NOMO-1 treated with dmso at 0.1 percent for 144 hours (cell line): ENCODE results near the gene FBXW7.
A peak's percentile ranks its signal among the peaks of the same experiment; 100 is the strongest.

Experiments
- DNase-seq: peaks from one replicate; lab custom pipeline; 2025; ENCODE audit not compliant: unreplicated experiment; lab: John Stamatoyannopoulos, UW

The FBXW7 gene

DNA sequence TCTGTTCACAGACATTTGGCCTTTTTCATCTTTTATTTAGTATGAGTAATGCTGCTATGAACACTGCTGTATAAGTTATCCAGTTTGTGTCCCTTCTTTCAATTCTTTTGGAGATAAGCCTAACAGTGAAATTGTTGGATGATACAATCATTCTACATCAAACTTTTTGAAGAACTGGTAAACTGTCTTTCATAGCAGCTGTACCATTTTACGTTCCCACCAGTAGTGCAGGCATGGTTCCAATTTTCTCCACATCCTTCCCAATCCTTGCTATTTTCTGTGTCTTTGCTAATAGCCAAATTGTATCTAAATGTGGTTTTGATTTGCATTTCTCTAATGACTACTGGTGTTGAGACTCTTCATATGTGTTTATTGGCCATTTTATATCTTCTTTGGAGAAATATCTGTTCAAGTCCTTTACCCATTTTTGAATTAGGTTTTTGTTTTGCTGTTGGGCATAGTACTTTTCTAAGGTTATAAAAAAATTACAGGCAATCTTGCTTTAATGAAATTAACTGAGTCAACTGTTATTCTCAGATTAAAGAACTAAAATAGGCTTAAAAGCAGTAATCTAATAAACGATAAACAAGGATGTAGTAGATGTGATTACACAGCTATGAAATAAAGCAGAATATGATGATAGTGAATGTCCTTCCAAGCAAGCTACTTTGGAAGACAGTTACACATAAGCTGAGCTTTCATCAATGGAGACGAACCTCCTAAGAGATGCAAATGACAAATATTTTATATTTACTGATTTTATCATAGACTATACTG, 57.2 kb downstream of the FBXW7 start:
- no peak for DNase-seq

DNA sequence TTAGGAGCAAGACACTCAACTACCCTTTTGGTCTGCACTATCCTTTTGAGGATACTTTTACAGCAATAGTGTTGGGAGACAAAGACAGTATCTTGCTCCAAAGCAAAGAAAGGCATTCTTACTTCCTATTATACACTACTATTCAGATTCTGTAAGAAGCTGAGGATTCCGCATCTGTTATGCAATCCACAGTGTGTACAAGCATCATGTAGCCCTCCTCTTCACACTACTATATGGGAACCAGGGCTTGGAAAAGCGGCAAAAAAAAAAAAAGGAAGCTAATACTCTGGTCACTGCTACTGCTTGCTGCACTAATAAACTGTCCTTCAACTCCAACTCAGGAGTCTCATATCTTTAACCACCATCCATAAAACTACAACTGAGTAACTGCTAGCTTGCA, 59.1 kb downstream of the FBXW7 start:
- no peak for DNase-seq

DNA sequence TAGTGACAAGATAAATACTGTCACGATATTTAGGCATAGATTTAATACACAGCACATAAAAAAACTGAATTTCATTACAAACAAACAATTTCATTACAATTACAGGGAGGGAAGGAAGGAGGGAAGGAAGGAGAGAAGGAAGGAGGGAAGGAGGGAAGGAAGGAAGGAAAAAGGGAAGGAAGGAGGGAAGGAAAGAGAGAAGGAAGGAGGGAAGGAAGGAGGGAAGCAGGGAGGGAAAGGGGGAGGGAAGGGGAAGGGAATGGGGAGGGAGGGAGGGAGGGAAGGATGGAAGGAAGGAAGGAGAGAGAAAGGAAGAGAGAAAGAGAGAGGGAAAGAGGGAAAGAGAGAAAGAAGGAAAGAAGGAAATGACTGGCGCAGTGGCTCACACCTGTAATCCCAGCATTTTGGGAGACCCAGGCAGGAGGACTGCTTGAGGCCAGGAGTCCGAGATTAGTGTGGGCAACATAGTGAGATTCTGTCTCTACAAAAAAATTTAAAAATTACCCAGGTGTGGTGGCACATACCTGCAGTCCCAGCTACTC, 64.6 kb downstream of the FBXW7 start:
- no peak for DNase-seq

DNA sequence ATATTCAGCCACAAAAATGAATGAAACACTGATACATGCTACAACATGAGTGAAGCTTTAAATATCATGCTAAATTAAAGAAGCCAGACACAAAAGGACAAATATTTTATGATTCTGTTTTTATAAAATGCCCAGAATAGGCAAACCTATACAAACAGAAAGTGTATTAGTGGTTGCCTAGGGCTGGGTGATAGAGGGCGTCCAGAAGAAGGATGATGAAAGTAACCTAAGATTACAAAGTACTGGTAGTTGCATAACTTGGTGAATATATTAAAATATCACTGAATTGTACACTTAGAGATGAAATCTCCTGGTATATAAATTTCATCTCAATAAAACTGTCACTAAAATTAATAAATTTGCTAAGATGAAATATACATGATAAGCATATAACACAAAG, 67.5 kb downstream of the FBXW7 start:
- DNase-seq: no peak

DNA sequence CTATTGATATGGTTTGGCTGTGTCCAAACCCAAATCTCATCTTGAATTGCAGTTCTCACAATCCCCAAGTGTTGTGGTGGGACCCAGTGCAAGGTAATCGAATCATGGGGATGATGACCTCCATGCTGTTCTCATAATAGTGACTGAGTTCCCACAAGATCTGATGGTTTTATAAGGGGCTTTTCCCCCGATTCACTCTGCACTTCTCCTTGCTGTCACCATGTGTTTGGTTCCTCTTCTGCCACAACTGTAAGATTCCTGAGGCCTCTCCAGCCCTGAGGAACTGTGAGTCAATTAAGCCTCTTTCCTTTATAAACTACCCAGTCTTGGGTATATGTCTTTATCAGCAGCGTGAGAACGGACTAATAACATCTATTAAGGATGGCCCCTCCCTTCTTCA, 68.8 kb downstream of the FBXW7 start:
- DNase-seq: no peak

DNA sequence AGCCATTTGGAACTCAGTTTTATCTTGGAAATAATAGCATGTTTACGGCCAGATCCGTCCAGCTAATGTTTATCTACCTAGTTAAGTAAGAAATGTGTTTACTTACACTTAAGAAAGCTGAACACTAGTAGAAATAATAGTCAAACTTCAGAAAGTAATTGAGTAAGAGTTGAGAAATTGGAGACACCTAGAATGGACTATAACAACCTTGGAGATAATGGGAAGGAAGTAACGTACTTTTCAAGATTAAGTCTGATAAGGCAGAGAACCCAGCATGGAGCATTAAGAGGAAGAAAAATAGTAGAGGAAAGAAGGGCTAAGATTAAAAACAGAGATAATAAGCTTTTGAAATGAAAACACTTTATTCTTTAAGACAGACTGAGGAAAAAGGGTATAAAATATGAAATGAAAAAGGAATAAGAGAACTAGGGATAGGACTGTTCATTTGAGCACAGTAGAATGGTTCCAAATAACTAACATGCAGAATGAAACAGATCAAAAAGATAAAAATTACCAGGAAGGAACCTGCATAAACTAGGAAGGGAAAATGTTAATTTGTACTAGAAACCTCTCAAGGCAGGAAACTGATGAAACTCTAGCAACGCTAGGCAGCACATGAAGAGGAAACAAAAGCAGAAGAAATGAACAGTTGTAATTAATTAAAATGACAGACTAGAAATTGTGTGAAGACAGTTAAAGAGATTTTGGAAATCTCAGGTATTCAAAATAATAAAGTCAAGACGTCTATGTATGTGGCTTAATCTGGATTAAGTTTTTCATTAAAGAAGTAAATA, 71.7 kb downstream of the FBXW7 start:
- peak; percentile 44 for DNase-seq

DNA sequence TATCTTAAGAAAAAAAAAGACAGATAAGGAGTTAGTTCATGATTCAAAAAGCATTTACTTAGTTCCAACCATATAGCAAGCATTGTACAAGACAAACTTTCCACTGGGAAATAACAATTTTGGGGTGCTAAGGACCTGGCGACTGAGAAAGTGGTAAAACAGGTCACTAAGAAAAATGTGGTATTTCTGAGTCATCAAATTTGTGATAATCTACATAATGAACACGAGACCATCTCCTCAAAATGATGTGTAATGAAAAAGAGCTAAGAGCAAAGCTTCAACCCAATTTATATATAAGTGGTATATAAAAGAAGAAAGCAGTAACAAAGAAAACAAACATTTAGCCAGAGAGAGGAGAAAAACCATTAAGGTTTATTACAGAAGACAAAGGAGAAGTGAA, 72.3 kb downstream of the FBXW7 start:
- DNase-seq: no peak

DNA sequence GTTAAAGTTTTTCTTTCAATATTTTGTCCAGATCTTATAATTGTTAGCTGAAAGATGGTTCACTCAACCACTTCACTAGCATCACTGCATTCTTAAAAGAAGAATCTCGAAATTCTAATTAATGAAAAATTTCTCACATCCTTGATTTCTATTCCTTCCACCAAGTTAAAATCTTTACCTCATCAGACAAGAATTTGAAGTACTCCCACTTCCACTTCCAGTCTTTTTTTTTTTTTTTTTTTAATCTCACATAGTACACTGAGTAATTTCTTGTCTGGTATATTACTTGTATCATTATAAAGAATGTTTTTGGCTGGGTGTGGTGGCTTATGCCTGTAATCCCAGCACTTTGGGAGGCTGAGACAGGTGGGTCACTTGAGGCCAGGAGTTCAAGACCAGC, 73.2 kb downstream of the FBXW7 start:
- no peak for DNase-seq

DNA sequence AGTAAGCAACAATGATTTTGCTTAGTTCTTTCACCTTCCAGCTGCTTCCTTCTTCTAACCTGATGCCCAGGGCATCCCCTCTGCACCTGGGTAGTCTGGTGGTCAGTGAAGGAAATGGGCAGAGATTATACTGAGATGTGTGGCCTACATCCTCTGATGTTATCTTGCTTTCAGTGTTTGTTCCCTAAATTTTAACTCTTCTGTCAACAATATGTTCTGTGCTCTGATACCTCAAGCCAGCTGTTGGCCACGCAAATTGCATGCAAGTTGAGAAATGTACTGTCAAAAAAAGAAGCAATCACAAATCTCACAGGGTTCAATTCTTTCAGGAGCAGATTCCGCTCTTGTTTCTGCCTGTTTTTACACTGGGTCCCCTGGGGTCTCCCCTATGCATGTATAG, 73.8 kb downstream of the FBXW7 start:
- no peak for DNase-seq

DNA sequence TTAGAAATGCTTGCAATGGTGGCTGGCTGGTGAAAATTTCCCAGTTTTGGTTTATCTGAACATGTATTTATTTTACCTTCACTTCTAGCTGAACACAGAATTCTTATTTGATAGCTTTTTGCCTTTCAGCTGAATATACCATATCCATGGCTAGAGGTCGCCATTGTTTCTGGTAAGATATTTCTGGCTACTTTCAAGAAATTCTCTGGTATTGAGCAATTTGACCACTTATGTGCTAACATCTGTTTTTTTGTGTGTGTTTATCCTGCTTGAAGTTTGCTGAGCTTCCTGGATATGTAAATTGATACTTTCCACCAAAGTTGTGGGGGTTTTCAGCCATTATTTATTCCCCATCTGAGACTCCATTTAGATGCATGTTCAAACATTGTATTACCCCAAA, 75.4 kb downstream of the FBXW7 start:
- DNase-seq: no peak

DNA sequence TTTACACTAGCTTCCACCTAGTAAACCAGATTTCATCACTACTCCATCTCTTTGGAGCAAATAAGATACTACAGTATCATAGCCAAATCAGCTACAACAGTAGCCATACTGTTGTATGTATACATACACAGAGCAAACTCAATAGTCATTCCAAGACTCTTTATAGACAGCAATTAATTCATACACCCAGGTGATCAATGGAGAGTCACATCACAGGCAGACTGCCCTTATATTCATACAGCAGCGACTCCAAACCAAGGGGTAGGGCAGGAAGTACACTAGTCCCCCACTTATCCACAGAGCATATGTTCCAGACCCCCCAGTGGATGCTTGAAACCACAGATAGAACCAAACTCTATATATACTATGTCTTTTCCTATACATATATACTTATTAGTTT, 76.6 kb downstream of the FBXW7 start:
- DNase-seq: no peak

DNA sequence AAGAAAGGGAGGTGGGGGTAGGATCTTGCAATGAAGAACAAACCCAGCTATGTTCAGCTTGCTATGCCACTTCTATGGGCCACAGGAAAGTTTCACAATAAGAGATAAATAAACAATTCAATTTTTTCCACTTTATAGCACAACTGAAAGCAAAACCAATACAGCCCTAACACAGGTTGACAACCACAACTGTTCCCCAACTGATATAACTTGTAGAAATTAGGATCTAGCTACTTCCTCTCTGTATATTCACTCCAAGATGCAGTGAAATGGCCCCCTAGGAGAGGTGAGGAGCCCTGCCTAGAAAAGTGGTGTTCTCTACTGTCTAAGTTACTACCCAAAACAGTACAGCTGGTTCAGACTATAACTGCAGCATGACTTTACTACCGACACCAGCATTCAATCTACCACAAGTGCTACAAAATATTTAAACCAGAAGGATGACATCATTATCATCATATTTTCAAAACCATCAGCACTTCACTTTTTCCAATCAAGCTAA, 77.0 kb downstream of the FBXW7 start:
- peak; percentile 9 for DNase-seq

DNA sequence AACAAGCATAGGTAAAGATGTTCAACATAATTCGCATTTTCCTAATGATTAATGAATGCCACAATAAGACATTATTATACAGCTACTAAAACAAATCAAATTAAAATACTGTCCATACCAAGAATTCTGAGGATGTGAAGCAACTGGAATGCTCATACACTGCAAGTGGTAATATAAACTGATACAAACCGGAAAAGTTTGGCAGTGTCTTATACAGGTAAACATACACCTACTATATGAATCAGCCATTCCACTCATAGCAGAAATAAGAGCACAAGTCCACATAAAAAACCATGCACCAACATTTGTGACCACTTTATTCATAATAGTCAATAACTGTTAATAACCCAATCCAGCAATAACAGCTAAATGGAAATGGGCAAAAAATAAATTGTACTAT, 79.3 kb downstream of the FBXW7 start:
- no peak for DNase-seq

DNA sequence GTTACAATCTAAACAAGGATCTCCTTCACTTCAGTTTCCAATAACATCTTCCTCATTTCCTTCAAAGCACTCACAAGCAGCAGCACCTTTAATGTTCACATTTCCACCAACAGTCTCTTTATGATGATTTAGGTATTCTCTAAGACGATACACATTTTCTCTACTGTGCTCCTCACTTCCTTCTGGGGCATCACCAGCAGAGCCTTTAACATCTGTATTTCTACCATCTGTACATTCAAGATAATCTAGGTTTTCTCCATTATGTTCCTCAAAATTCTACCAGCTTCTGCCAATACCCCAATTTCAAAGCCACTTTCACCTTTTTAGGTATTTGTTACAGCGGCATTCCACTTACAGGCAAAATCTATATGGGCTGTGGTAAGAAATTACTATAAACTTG, 80.6 kb downstream of the FBXW7 start:
- DNase-seq: no peak

DNA sequence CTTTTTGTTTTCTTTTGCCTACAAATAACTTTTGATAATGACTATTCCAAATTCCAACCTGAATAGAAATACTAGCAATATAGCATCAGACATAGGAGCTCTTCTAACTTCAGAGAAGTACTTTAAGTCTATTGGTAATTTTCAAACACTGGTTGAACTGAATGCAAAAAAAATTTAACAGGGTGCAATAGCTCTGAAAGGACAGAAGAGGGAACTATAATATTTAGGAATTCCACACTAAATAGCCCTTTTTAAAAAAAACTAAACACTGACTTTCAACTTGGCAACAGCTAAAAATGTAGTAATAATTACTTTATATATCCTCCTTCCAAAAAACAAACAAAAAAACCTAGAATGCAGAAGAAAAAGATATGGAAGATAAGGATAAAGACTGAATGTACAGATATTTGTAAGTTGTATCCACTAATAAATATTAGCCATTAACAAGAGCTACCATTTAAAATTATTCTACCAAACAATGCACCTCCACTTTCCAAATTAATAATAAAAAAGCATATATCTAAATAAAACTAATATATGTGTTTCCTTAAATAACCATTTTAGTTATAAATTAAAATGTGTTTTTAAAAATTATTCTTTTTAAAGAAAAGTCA, 81.4 kb downstream of the FBXW7 start:
- peak; percentile 13 for DNase-seq

DNA sequence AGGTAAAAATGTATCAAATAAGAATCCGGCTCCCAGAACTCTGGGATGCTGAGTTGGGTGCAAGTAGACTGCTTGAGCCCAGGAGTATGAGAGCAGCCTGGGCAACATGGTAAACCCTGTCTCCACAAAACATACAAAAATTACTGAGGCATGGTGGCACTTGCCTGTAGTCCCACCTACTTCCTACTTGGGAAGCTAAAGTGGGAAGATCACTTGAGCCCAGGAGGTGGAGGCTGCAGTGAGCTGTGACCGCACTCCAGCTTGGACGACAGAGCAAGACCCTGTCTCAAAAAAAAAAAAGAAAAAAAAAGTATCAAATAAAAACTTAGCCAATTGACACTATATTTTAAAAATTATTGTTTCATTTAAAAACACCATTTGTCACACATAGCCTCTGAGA, 84.4 kb downstream of the FBXW7 start:
- DNase-seq: no peak

DNA sequence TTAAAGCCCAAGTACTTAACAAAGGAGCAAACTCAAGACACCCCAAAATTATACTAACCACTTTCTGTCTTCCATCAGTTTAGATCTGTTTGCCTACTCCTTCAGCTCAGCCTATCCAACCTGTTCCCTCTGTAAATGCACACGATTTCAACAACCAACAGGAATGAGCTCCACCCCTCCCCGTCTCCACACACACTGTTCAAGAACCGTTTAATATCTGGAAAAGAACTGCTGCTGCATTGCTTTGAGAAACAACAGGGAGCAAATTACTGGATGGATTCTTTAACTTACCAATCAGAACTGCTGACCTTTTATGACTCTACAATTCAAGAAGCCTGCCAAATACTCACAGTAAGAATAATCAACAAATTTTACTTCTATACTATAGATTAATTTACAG, 87.0 kb downstream of the FBXW7 start:
- DNase-seq: no peak

DNA sequence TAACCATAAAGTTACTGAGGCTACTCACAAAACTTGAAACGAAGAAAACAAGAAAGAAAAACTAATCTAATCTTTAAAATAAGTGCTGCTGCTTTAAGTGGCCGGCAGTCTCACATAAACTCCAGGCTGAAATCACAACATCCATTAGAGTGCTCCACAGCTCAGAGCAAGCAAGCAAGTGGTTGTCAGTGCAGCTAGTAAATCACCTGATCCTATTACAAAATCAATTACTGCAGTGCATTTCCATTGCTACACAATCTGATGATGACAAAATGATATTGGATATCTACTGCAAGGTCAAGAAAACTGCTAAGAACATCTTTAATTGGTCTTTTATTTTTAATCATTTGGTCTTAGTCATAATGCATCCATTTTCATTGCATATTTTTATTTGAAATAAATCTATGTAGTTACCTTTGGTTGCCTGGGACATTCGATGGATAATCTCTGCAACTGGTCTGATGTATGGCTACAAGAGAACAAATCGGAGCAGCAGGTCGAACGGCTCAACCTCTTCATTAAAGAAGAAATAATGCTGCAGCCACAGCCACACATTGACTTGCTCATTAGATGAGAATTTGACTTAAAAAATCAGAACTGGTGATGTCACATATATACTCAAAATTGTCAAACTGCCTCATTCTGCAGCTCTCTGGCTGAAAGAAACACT, 87.7 kb downstream of the FBXW7 start:
- DNase-seq: no peak

DNA sequence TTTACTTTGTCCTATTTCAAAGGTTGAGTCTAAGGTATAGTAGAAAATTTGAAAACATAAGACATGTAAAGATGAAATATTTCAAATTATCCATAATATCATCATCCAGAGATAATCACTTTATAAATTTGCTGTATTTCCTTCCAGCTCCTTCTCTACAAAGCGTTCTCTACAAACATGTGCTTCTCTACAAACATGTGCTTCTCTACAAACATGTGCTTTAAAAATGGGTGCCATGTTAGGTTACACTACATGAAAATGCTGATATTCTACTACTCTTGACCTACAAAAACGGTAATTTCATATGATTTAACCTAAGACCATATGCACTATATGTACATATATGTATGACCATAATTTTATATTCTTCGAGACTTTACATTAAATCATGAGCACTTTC, 92.0 kb downstream of the FBXW7 start:
- no peak for DNase-seq

DNA sequence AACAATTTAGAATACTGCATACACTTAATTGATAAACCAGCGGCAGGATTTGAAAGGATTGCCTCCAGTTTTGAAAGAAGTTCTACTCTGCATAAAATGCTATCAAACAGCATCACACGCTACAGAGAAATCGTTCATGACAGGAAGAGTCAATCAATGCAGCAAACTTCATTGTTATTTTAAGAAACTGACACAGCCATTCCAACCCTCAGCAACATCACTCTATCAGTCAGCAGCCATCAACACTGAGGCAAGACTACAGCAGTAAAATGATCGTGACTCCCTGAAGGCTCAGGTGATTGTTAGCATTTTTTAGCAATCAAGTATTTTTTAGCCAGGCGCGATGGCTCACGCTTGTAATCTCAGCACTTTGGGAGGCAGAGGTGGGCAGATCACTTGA, 98.3 kb downstream of the FBXW7 start:
- no peak for DNase-seq

DNA sequence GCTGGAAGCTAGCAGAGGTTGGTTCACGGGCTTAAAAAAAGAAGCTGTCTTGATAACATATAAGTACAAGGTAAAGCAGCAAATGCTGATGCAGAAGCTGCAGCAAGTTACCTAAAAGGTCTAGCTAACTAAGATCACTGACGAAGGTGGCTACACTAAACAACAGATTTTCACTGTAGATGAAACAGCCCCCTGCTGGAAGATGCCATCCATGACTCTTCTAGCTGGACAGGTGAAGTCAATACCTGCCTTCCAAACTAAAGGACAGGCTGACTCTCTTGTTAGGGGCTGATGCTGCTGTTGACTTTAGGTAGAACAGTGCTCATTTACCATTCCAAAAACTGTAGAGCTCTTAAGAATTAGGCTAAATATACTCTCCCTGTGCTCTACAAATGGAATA, 99.5 kb downstream of the FBXW7 start:
- no peak for DNase-seq
